ENCODE measurements around the gene WIPI1. TPM values are rescaled to one million over a fixed set of nuclear protein-coding genes. Genes with fewer than 3 reads are reported as not detected.
A peak's percentile ranks its signal among the peaks of the same experiment; 100 is the strongest.

Gene WIPI1
- total and polyA plus RNA-seq, 2 of the 13 experiments (the other 11 are each of a cell fraction or from before 2014, with no cell fraction given) = 29.4 to 141 TPM

DNA sequence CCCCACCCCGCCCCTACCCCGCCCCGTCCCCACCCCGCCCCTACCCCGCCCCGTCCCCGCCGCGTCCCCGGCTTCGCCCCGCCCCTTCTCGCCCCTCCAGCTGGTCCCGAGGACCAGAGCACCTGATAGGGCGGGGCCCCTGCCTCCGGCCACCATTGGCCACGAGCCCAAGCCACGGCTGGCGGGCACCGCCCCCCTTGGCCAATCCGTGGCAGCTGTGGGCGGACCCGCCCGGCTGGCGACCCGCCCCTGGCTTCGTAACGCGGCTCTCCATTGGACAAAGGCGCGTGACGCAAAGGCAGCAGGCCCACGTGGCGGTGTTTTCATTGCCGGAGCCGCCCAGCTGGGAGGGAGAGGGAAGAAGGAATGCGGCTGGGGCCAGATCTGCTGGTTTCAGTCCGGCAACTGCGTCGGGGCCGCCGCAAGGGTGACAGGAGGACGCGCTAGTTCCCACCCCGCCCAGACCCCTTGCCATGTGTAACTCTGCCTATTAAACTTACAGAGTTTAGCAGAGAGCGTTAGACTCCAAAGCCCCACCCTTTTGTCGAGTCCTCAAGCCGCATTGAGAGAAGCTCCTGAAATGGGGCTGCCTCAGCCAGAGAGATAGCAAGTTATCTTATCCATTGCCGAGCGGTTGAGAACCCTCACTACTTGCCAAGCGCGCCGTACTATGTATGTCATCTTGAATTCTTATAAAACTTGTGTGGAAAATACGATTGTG lies 403 bp upstream of the WIPI1 start (continued):
- TF ChIP-seq, protein P1, sequence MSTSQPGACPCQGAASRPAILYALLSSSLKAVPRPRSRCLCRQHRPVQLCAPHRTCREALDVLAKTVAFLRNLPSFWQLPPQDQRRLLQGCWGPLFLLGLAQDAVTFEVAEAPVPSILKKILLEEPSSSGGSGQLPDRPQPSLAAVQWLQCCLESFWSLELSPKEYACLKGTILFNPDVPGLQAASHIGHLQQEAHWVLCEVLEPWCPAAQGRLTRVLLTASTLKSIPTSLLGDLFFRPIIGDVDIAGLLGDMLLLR (CRISPR knock-in tag; IDR thresholded peaks at IDR 0.05) = peak; percentile 92
- TF ChIP-seq MLXIP (CRISPR knock-in tag; IDR thresholded peaks at IDR 0.05; ENCODE audit: borderline replicate concordance) (0 out of 2 replicates have a peak, but pooled peaks have one; percentile 31), HDAC2 (CRISPR knock-in tag; IDR thresholded peaks at IDR 0.05) (peak; percentile 97), HOXA9 (CRISPR knock-in tag; IDR thresholded peaks at IDR 0.05; ENCODE audit: borderline replicate concordance) (no peak), ZNF891 (CRISPR knock-in tag; IDR thresholded peaks at IDR 0.05) (peak; percentile 31; the same call in 1 of the 2 replicates), THAP11 (CRISPR knock-in tag; IDR thresholded peaks at IDR 0.05) (peak; percentile 77), RARG (CRISPR knock-in tag; IDR thresholded peaks at IDR 0.05; ENCODE audit: low read depth) (no peak), FOXJ3 (CRISPR knock-in tag; IDR thresholded peaks at IDR 0.05; ENCODE audit: borderline replicate concordance) (peak; percentile 37; the same call in 1 of the 2 replicates), NAIF1 (CRISPR knock-in tag; IDR thresholded peaks at IDR 0.05; ENCODE audit: borderline replicate concordance) (0 out of 2 replicates have a peak, but pooled peaks have one; percentile 52), KDM3A (CRISPR knock-in tag; IDR thresholded peaks at IDR 0.05; ENCODE audit: low read depth) (peak; percentile 20; the same call in 1 of the 2 replicates), ZEB1 (IDR thresholded peaks at IDR 0.05; ENCODE audit: insufficient replicate concordance, low read depth) (peak; percentile 23), SIN3A (IDR thresholded peaks at IDR 0.05; ENCODE audit: borderline replicate concordance, low read depth, low read length) (peak; percentile 100), RBM22 (optimal IDR thresholded peaks at IDR 0.05; ENCODE audit: low read length) (no peak), TCF7 (IDR thresholded peaks at IDR 0.05; ENCODE audit: low read depth) (no peak), KLF12 (CRISPR knock-in tag; IDR thresholded peaks at IDR 0.05; ENCODE audit: borderline replicate concordance) (peak; percentile 92), ZNF597 (CRISPR knock-in tag; IDR thresholded peaks at IDR 0.05) (no peak), MIXL1 (CRISPR knock-in tag; IDR thresholded peaks at IDR 0.05) (0 out of 2 replicates have a peak, but pooled peaks have one; percentile 48), ONECUT2 (CRISPR knock-in tag; IDR thresholded peaks at IDR 0.05) (no peak), ZNF782 (CRISPR knock-in tag; IDR thresholded peaks at IDR 0.05; ENCODE audit: borderline replicate concordance) (peak; percentile 37; the same call in 1 of the 2 replicates)
- TF ChIP-seq, protein P2, sequence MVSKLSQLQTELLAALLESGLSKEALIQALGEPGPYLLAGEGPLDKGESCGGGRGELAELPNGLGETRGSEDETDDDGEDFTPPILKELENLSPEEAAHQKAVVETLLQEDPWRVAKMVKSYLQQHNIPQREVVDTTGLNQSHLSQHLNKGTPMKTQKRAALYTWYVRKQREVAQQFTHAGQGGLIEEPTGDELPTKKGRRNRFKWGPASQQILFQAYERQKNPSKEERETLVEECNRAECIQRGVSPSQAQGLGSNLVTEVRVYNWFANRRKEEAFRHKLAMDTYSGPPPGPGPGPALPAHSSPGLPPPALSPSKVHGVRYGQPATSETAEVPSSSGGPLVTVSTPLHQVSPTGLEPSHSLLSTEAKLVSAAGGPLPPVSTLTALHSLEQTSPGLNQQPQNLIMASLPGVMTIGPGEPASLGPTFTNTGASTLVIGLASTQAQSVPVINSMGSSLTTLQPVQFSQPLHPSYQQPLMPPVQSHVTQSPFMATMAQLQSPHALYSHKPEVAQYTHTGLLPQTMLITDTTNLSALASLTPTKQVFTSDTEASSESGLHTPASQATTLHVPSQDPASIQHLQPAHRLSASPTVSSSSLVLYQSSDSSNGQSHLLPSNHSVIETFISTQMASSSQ (IDR thresholded peaks at IDR 0.05; ENCODE audit: low read depth) = no peak; the same call in 1 of the 2 replicates
- TF ChIP-seq, protein P2 (CRISPR knock-in tag; IDR thresholded peaks at IDR 0.05; ENCODE audit: borderline replicate concordance) = peak; percentile 72; the same call in 1 of the 2 replicates

Measured in HepG2 (cell line).